Measurements from ENCODE around the gene TNFAIP8L2.

TNFAIP8L2 gene

DNA sequence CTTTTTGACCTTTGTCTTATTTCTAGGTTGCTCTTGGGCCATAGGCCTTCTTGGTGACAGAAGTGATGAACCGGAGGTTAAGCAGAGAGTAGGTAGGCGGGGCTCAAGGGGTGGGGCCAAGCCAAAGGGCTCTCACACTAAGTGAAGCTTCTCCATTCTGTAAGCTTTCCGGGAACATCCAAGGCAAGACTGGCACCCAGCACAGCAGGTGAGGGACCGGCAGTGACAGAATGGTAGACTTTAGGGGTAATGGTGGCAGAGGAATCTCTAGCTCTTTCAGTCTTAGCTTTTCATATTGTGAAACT lies at the start of gene TNFAIP8L2:
TSS of gene TNFAIP8L2 (plus strand) at position 135 of the 305 bp plus-strand sequence. CDS start 2,049 bp downstream, outside the sequence.
- no peak for DNase-seq

DNA sequence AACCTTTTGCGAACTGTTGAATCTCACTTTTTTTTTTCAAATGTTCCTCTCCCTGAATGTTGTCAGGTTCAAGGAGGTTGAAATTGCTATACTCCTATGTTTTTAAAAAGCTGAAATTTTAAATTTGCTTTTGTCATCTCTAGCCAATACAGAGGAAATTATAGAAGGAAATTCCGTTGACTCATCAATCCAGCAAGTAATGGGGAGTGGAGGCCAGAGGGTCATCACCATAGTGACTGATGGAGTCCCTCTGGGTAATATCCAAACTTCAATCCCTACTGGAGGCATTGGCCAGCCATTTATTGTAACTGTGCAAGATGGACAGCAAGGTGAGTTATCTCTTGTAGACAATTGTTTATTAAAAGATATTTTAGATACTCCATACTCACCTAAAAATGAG lies 49.6 kb upstream of the TNFAIP8L2 start:
- DNase-seq: no peak

DNA sequence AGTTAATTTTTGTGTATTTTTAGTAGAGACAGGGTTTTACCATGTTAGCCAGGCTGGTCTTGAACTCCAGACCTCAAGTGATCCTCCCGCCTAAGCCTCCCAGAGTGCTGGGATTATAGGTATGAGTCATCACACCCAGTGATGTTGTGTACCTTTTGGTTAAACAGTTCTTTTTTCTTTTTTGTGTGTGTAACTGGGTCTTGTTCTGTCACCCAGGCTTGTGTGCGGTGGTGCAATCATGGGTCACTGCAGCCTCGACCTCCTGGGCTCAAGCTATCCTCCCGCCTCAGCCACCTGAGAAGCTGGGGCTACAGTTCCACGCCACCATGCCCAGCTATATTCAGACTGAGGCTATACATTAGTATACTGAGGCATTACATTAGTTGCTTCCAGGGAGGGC lies 48.1 kb upstream of the TNFAIP8L2 start:
- DNase-seq: no peak

DNA sequence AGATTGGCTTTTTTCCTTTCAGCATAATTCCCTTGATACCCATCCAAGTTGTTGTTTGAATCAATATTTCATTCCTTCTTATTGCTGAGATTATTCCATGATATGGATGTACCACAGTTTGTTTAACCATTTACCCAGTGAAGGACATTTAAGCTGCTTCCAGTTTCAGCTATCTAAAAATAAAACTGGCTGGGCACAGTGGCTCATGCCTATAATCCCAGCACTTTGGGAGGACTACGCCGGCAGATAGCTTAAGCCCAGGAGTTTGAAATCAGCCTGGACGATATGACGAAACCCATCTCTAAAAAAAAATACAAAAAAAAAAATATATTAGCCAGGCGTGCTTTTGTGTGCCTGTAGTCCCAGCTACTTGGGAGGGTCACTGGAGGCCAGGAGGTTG lies 42.6 kb upstream of the TNFAIP8L2 start:
- DNase-seq: no peak

- no peak for DNase-seq
Measured at GRCh38 chr1:151124763-151125403, 31.6 kb upstream of the TNFAIP8L2 start.

- DNase-seq: no peak
Measured at GRCh38 chr1:151128800-151129199, 27.6 kb upstream of the TNFAIP8L2 start.

GRCh38 chr1:151130987-151131586 lies 25.4 kb upstream of the TNFAIP8L2 start:
- DNase-seq: peak; percentile 65

DNA sequence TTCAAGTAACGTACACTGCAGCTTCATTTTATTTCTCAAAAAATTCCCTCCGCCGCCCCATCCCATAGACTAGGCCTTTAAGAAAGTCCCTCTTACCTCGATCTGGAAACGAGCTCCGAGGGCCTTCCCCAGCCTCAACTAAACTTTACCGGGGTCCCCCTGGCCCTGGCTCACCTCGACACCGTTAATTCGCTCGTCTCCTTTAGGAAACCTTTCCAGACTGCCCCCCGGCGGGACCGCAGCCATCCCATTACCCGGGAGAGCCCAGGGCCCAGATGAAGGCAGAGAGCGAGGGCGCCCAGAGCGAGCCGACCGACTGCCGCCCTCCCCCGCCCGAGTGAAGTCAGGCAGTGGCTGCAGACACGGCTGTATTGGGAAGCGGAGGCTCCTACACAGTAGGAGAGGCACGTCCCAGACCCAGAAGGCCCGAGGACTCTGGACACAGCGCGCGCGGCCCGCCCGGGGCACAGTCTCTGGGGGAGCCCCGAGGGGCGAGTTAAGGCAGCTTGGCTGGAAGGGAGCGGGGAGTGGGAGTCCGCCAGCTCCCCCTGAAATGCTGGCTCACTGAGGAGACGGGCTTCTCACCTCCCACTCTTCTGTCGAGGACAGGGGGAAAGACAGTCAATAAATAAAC lies 24.6 kb upstream of the TNFAIP8L2 start:
- no peak for DNase-seq

- DNase-seq: no peak
Measured at GRCh38 chr1:151132335-151133017, 24.0 kb upstream of the TNFAIP8L2 start.

DNA sequence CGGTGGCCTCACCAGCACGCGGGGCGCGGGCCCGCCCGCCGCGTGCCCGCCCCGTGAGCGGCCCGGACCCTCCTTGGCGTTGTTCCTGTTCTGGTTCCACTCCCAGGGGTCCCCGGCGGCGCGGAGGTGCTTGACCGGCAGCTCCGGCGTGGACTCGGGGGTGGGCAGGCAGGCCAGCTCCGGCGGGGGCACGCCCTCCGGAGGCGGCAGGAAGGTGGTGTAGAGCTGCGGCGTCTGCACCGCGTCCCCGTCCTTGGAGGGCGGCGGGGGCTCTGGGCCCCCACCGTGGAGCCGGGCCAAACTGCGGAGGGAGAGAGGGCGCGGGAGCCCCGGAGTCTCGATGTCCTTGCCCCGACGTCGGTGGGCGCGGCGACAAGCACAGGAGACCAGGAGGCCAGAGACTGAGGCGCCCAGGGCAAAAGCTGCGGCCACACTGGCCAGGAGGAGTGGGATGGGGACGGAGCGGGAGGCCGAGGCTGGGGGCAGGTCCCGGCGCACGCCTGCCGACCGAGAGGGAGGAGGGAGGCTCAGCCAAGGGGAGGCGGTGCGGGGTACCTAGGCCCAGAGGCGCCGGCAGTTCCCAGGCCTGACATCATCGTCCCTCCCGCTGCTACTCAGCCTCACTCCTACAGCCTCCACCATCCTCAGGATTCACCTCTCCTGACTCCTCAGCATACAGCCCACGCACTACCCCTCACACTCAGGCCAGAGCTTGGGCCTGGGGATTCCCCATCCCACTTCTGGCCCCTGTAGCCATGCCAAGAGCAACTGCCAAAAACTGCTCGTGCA lies 23.2 kb upstream of the TNFAIP8L2 start:
- no peak for DNase-seq

DNA sequence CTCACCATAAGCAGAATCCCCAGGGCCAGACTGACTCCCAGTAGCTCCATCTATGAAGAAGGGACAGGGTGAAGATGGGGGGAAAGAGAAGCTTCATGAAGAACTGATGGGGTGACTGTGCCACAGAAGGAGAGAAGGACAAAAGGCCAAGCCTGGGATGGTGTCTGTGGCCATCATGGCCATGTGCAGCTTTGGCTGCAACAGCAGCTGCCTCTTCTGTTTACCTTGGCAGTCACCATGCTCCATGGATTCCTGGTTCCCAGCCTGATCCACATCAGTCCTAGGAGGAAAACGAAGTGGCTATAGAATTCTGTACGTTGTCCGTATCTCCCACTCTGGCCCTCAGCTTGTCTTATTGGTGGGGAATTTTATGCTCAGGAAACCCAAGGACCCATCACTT lies 22.1 kb upstream of the TNFAIP8L2 start:
- DNase-seq: no peak

DNA sequence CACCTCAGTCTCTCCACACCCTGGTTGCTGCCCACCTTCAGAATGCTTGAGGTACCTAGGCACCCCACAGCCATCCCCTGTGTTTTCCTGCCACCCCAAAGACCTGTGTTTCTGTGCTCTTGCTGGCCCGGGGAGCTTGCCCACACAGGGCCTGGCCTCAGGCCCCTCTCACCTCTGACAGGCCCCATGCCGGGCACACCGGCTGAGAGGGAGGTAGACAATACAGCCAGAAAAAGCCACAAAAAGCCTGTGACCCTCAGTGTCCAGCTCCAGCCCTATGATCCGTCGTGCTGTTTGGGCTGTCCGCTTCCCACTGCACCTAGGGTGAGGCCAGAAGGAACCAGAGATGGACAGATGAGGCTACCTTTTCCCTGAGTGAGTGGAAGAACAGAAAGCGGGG lies 21.5 kb upstream of the TNFAIP8L2 start:
- DNase-seq: no peak

GRCh38 chr1:151135433-151136385 lies 20.7 kb upstream of the TNFAIP8L2 start:
- DNase-seq: no peak

DNA sequence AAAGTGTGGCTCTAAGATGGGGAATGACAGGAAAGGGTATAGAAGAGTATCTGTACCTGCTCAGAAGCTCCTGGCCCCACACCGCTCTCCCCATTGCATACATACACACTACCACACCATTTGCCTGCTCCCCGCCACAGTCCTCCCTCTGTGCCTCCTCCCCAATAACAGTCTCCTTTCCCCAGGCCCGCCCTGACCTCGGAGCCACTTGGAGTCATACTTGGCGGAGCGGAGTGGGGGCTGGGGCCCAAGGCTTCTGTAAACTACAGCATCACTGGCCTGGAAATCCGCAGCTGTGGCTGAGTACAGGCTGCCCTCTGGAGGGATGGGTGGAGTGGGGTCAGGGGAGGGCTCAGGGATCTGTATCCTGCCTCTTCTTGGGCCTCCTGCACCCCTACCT lies 18.7 kb upstream of the TNFAIP8L2 start:
- no peak for DNase-seq

DNA sequence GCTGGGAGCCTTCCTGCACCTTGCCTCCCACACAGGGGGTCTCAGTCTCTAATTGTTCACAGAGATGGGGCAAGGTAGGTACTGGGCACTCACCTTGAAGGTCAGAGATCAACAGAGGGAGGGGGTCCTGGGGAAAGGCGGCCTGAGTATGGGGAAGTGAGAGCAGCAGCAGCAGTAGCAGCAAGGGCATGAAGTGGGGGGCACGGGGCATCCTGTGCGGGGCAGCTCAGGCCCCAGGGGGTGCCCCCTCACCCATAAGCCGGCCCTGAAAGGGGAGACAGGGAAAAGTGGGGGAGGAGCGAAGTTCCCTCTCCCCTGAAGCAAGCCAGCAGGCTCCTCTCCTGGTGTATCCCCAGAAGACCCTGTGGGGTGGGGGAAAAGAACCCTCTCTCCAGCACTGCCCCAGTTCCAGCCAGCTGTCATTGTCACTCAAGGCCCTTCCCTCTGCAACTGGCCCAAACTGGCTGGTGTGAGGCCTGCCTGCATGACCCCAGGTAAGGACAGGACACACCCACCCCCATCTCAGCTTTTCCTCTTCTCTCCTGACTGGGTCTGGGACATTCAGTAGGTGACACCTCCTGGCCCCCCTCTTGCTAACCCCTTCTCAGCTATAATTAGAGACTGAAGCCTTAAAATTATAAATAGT lies 13.9 kb upstream of the TNFAIP8L2 start:
- no peak for DNase-seq

DNA sequence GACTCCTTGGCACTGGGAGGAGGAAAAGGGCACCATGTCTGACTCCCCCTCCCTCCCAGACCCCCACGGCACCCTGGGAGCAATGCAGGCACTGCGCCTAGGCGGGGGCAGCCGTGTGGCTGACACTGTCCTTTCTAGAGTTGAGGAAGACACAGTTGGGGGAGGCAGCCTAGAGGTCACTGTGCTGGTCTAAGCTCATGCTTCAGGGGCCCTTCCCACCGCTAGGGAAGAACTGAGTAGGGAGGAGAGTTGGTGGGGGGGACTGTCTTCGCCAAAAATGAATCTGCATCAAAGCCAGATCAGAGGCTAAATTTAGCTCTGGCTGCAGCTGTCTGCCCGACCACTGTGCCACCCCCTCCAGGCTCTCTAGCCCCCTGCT lies 13.4 kb upstream of the TNFAIP8L2 start:
- DNase-seq: no peak

- DNase-seq: no peak
Measured at GRCh38 chr1:151143986-151144385, 12.5 kb upstream of the TNFAIP8L2 start.

DNA sequence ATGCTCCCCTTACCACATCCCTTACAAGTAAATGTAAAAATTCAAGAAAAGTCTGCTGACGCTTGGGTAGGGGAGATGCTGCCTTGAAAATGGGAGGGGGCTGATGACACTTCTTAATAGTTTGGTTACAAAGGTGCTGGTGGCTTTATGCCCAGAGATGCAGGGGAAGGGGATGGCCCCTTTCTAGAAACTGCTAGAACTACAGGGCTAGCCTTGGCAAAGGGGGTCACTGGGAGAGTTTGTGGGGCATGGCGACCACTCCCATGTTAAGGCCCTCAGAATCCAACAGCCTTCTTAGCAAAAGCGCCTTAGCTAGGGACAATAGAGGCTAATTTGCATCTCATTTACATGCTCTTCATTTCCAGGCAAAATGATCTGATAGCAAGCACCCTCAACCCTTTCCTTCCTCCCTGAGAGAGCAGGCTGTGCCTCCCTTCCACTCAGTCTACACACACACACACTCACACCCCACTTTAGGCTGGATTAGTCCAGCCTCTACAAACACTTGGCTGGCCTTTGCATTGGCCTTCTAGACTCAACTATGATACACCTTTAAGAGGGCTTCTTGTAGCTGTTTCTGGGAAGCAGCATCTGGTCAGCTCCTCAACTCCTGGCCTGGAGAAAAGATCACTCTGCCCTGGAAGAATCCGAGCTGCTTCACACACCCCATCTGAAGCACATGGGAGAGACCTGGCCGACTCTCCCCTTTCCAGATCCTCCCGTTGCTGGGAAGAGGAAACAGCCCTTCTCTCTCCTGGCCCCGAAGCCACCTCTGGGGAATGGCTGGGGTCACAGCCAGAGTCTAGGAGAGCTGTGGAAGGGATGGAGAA lies 11.8 kb upstream of the TNFAIP8L2 start:
- no peak for DNase-seq

DNA sequence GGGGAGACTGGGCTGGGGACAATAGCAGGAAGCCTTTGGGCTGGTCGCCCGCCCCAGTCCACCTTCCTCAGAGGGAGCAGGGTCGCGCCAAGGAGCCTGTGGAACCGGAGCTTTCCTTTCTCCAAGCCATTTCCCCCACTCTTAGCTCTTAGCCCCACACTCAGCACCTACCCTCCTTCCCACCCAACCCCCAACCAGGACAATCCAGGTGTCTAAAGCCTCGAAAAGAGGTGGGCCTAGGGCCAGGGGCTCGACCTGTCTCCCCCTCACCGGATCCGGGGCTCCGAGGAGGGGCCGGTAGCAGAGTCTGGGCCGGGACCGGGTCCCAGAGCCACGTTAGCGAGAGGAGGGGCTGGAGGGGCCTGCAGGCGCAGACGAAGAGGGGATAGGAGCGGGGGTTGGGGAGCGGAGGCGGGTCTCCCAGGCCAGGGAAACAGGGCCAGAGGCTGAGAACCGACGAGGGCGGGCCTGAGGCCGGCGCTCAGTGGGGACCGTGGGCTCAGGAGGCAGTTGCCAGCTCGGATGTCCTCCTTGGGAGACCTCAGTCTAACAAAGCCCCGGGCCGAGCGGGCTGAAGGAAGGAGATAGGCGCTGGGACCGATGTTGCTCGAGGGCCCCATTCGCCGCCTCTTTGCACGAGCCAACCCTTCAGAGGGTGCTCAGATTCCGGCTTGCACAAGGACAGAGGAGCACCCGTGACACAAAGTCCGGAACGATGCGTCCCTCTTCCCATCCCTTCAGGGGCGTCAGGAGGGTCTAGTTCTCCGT lies 11.0 kb upstream of the TNFAIP8L2 start:
- no peak for DNase-seq

- DNase-seq: no peak
Measured at GRCh38 chr1:151146072-151146411, 10.4 kb upstream of the TNFAIP8L2 start.

All from NCI-H748 treated with DMSO at 0.1 percent for 48 hours (cell line).